Inferior parietal cortex (tissue), 1 donor: ENCODE measurements around the gene MS4A10.
"Not testable (repeated sequence)": the region's sequence is repeated elsewhere in the genome, so short reads cannot be mapped to it uniquely, and the experiment has no call there.

Experiments
- DNase-seq: peaks from one replicate; pipeline ENCODE4 v3.0.0-alpha.2; 2016; ENCODE audit errors: extremely low spot score

MS4A10 gene

GRCh38 chr11:60786811-60787567, 1.9 kb downstream of the MS4A10 start:
- no peak for DNase-seq

GRCh38 chr11:60788401-60789125, 3.4 kb downstream of the MS4A10 start:
- DNase-seq: no peak

GRCh38 chr11:60790726-60791125, 5.6 kb downstream of the MS4A10 start:
- no peak for DNase-seq

GRCh38 chr11:60791153-60791933, 6.2 kb downstream of the MS4A10 start:
- no peak for DNase-seq

- DNase-seq: no peak
These were observed 7.4 kb downstream of the MS4A10 start for GRCh38 chr11:60792521-60792920.

GRCh38 chr11:60795291-60795690, 10.2 kb downstream of the MS4A10 start:
- no peak for DNase-seq

GRCh38 chr11:60797846-60798630, 12.9 kb downstream of the MS4A10 start:
- DNase-seq: no peak

GRCh38 chr11:60798631-60799030, 13.5 kb downstream of the MS4A10 start:
- DNase-seq: no peak

- no peak for DNase-seq
These were observed 16.1 kb downstream of the MS4A10 start for GRCh38 chr11:60801194-60801593.

- DNase-seq: no peak
These were observed 18.3 kb downstream of the MS4A10 start for GRCh38 chr11:60803273-60803936.

- DNase-seq: no peak
These were observed 24.1 kb downstream of the MS4A10 start for GRCh38 chr11:60809249-60809648.

GRCh38 chr11:60809691-60810090, 24.6 kb downstream of the MS4A10 start:
- no peak for DNase-seq

- DNase-seq: no peak
These were observed 25.0 kb downstream of the MS4A10 start for GRCh38 chr11:60810151-60810550.

- no peak for DNase-seq
These were observed 25.4 kb downstream of the MS4A10 start for GRCh38 chr11:60810569-60810968.

- DNase-seq: no peak
These were observed 28.2 kb downstream of the MS4A10 start for GRCh38 chr11:60813324-60813723.

- DNase-seq: no peak
These were observed 29.0 kb downstream of the MS4A10 start for GRCh38 chr11:60814112-60814511.

GRCh38 chr11:60816590-60817157, 31.5 kb downstream of the MS4A10 start:
- no peak for DNase-seq

GRCh38 chr11:60818057-60818456, 32.9 kb downstream of the MS4A10 start:
- no peak for DNase-seq

- no peak for DNase-seq
These were observed 36.9 kb downstream of the MS4A10 start for GRCh38 chr11:60821827-60822599.

GRCh38 chr11:60823745-60824306, 38.7 kb downstream of the MS4A10 start:
- DNase-seq: not testable (repeated sequence)
